ENCODE data around the gene LPP. TPM values are rescaled to one million over a fixed set of nuclear protein-coding genes. Genes with fewer than 3 reads are reported as not detected.

The LPP gene
- polyA plus RNA-seq, 3 donors = 14.1 to 23.2 (median 15.3) TPM

- no peak overlapping the region for H3K4me2 ChIP-seq (replicated peaks; ENCODE audit: extremely low read depth, low read length, poor library complexity, severe bottlenecking)
- Mint-ChIP-seq H3K4me3 (no peak overlapping the region), H3K36me3 (peaks cover 17 to 24% of the 10 kb centered on the region in 2 donors), H3K27ac (no peak overlapping the region), H3K9me3 (peaks cover 0 to 2% (median 0%) of the 10 kb centered on the region in 7 donors), H3K27me3 (ENCODE audit: low read depth in 3 of 3) (peaks cover 0 to 2% (median 0%) of the 10 kb centered on the region in 3 donors), H3K4me1 (peaks cover 52% of the 10 kb centered on the region)
- intact Hi-C loops (cut with micrococcal nuclease) = loop anchor here (10.0 kb wide), 3 partner anchors 142 to 548 kb away; partner anchors contain the start of gene BCL6 (in 1 of the 2)
- no peak overlapping the region for H3K27ac ChIP-seq (ENCODE audit: low read depth in 1 of 2, low read length in 2 of 2)
- H3K9me3 ChIP-seq (replicated peaks in 1 of 2; ENCODE audit: control insufficient read depth in 1 of 2, insufficient read depth in 1 of 2, low read length in 2 of 2) = no peaks in the 10 kb centered on the region
- no peak for TF ChIP-seq CTCF (IDR thresholded peaks at IDR 0.05)
- no peak overlapping the region for H3K4me3 ChIP-seq (replicated peaks in 1 of 3; ENCODE audit: low read depth in 2 of 3, low read length in 3 of 3)
- H4K20me1 ChIP-seq (ENCODE audit: insufficient read depth, low read length) = no peaks in the 10 kb centered on the region
- no peak overlapping the region for H2AFZ ChIP-seq (ENCODE audit: insufficient read depth, low read depth, low read length, poor library complexity, severe bottlenecking)
- DNase-seq = no peak
- peaks cover 0 to 9% of the 10 kb centered on the region in 2 donors for H3K36me3 ChIP-seq (replicated peaks in 1 of 2; ENCODE audit: control insufficient read depth in 1 of 2, insufficient read depth in 2 of 2, low read length in 2 of 2)
- no peaks in the 10 kb centered on the region for H3K27me3 ChIP-seq (ENCODE audit: control insufficient read depth in 2 of 2, insufficient read depth in 2 of 2, low read length in 2 of 2)
- no CpG with 5 or more reads among the region's 3 CpGs for WGBS (ENCODE audit: insufficient coverage)
- H3K4me1 ChIP-seq (ENCODE audit: control insufficient read depth in 1 of 2, insufficient read depth in 2 of 2, low read length in 2 of 2) = peaks cover 39 to 53% of the 10 kb centered on the region in 2 donors
- H3K9ac ChIP-seq (ENCODE audit: insufficient read depth, low read length, poor library complexity, severe bottlenecking) = no peak overlapping the region
- H3K79me2 ChIP-seq (ENCODE audit: insufficient read depth, low read length) = peaks cover 16% of the 10 kb centered on the region
Measured at GRCh38 chr3:188292827-188293226, 138.9 kb downstream of the LPP start.

- Histone ChIP-seq H3K4me2 (replicated peaks; ENCODE audit: extremely low read depth, low read length, poor library complexity, severe bottlenecking) (peak overlapping the region; percentile 31), H3K4me3 (replicated peaks in 1 of 3; ENCODE audit: low read depth in 2 of 3, low read length in 3 of 3) (no peak overlapping the region), H3K79me2 (ENCODE audit: insufficient read depth, low read length) (peaks cover 20% of the 10 kb centered on the region), H3K4me1 (ENCODE audit: control insufficient read depth in 1 of 2, insufficient read depth in 2 of 2, low read length in 2 of 2) (peaks cover 52 to 66% of the 10 kb centered on the region in 2 donors), H2AFZ (ENCODE audit: insufficient read depth, low read depth, low read length, poor library complexity, severe bottlenecking) (no peak overlapping the region), H3K27me3 (ENCODE audit: control insufficient read depth in 2 of 2, insufficient read depth in 2 of 2, low read length in 2 of 2) (no peaks in the 10 kb centered on the region), H3K27ac (ENCODE audit: low read depth in 1 of 2, low read length in 2 of 2) (peak overlapping the region in 1 of 2 donors; percentile 2), H3K36me3 (replicated peaks in 1 of 2; ENCODE audit: control insufficient read depth in 1 of 2, insufficient read depth in 2 of 2, low read length in 2 of 2) (peaks cover 0 to 9% of the 10 kb centered on the region in 2 donors), H3K9ac (ENCODE audit: insufficient read depth, low read length, poor library complexity, severe bottlenecking) (no peak overlapping the region), H3K9me3 (replicated peaks in 1 of 2; ENCODE audit: control insufficient read depth in 1 of 2, insufficient read depth in 1 of 2, low read length in 2 of 2) (no peaks in the 10 kb centered on the region), H4K20me1 (ENCODE audit: insufficient read depth, low read length) (no peaks in the 10 kb centered on the region)
- Mint-ChIP-seq H3K27ac (peak overlapping the region in 5 of 7 donors; percentile 13 to 81 (median 73)), H3K4me1 (peaks cover 65% of the 10 kb centered on the region), H3K27me3 (ENCODE audit: low read depth in 3 of 3) (peaks cover 0 to 2% (median 0%) of the 10 kb centered on the region in 3 donors), H3K9me3 (peaks cover 0 to 2% (median 0%) of the 10 kb centered on the region in 7 donors), H3K4me3 (peak overlapping the region in 1 of 2 donors; percentile 65), H3K36me3 (peaks cover 14 to 28% of the 10 kb centered on the region in 2 donors)
- no peak for TF ChIP-seq CTCF (IDR thresholded peaks at IDR 0.05)
- WGBS (ENCODE audit: insufficient coverage) = no CpG with 5 or more reads among the region's 3 CpGs
- DNase-seq = peak in 2 of 3 donors; percentile 44 to 45
- intact Hi-C loops (cut with micrococcal nuclease) = loop anchor here (10.0 kb wide), 3 partner anchors 141 to 549 kb away; partner anchors contain the start of gene BCL6 (in 1 of the 2)
Measured at GRCh38 chr3:188294113-188294512, 140.2 kb downstream of the LPP start.

All from CD14-positive monocyte (primary cell).